Measurements from ENCODE around the gene ITGA2.

- TF ChIP-seq CTCF (IDR thresholded peaks at IDR 0.05) = no peak
- TF ChIP-seq EZH2 (IDR thresholded peaks at IDR 0.05; ENCODE audit: borderline replicate concordance, insufficient read depth, low read depth, low read length, poor library complexity, severe bottlenecking) = no peak
These were observed 122.0 kb downstream of the ITGA2 start for GRCh38 chr5:53111139-53111538.

Data from B cell (primary cell).